ENCODE measurements around the gene NRCAM. TPM values are rescaled to one million over a fixed set of nuclear protein-coding genes. Genes with fewer than 3 reads are reported as not detected.

Gene NRCAM
- polyA plus RNA-seq, 2 of the 4 experiments (the other 2 are of a cell fraction) = 129 to 210 TPM

DNA sequence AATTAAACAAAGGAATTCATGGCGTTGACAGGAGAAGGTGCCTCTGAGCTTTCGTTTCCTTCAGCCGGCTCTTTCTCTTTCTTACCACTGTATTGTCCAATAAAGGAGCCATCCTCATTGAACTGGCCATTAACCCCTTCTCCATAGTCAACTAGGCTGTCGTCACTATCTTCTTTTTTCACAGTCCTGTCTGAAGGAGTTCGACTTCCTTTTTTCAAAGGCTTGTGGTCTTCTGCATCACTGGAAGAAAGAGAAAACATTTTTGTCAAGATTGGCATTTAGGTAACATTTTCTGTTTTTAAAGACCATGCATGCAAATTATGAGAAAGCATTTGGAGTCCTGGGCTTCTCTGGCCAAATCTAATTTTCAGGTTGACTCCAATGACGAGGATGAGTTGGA, 306.3 kb downstream of the NRCAM start:
- no peak overlapping the region for H3K27ac ChIP-seq
- CTCF ChIA-PET = no interaction called here
- no peaks in the 10 kb centered on the region for H3K9me3 ChIP-seq
- DNase-seq (ENCODE audit: low read depth in 1 of 2, low spot score in 1 of 2) (no peak), FAIRE-seq (no peak), ATAC-seq (no peak)
- H3K4me1 ChIP-seq = peaks cover 9% of the 10 kb centered on the region; the same call in 1 of the 3 replicates
- TF ChIP-seq ESRRA (IDR thresholded peaks at IDR 0.05; ENCODE audit: borderline replicate concordance, low read length) (no peak), SREBF2 (IDR thresholded peaks at IDR 0.05) (no peak), NPAS2 (CRISPR knock-in tag; IDR thresholded peaks at IDR 0.05; ENCODE audit: borderline replicate concordance) (no peak), NFE2L2 (conservative IDR thresholded peaks at IDR 0.05; ENCODE audit: low read length) (no peak)
- TF ChIP-seq, protein P1, sequence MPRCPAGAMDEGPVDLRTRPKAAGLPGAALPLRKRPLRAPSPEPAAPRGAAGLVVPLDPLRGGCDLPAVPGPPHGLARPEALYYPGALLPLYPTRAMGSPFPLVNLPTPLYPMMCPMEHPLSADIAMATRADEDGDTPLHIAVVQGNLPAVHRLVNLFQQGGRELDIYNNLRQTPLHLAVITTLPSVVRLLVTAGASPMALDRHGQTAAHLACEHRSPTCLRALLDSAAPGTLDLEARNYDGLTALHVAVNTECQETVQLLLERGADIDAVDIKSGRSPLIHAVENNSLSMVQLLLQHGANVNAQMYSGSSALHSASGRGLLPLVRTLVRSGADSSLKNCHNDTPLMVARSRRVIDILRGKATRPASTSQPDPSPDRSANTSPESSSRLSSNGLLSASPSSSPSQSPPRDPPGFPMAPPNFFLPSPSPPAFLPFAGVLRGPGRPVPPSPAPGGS (IDR thresholded peaks at IDR 0.05) = no peak
- POLR2A ChIA-PET = no interaction called here
- H3K4me2 ChIP-seq = no peak overlapping the region
- 85% methylated on average over 6 of the region's 6 CpGs for WGBS (ENCODE audit: missing lambda C conversion rate)
- no peak overlapping the region for H3K4me3 ChIP-seq

DNA sequence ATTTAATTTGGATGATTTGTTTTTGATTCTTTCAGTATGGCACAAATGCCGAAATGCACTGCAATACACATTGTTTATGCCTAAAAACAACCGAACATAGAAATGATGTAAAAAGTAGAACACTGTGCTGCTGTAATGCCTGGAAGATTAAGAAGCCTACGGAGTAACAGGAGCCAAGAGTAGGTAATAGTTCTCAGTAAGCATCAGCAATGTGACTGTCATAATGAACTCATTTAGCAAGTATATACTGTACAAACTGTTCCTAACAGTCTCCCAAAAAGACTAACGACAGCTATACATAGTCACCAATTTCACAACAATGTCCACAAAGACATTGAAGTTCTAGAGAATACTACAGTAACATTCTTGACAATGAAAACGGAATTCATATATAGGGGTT, 307.1 kb downstream of the NRCAM start:
- POLR2A ChIA-PET = no interaction called here
- H3K4me2 ChIP-seq = no peak overlapping the region
- CTCF ChIA-PET = no interaction called here
- H3K9me3 ChIP-seq = no peaks in the 10 kb centered on the region
- FAIRE-seq (no peak), DNase-seq (ENCODE audit: low read depth in 1 of 2, low spot score in 1 of 2) (no peak), ATAC-seq (no peak)
- TF ChIP-seq, protein P2, sequence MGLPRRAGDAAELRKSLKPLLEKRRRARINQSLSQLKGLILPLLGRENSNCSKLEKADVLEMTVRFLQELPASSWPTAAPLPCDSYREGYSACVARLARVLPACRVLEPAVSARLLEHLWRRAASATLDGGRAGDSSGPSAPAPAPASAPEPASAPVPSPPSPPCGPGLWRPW (IDR thresholded peaks at IDR 0.05) = no peak
- TF ChIP-seq ZSCAN20 (CRISPR knock-in tag; IDR thresholded peaks at IDR 0.05) (no peak), MYC (IDR thresholded peaks at IDR 0.05; ENCODE audit: borderline replicate concordance, low read length) (no peak), FOXS1 (CRISPR knock-in tag; IDR thresholded peaks at IDR 0.05) (no peak), MAZ (IDR thresholded peaks at IDR 0.05; ENCODE audit: borderline replicate concordance, low read depth, low read length) (no peak), NR3C1 (IDR thresholded peaks at IDR 0.05) (no peak), JUN (IDR thresholded peaks at IDR 0.05) (no peak), ZNF302 (CRISPR knock-in tag; IDR thresholded peaks at IDR 0.05) (no peak), NFE2L2 (conservative IDR thresholded peaks at IDR 0.05; ENCODE audit: low read length) (no peak), CHD4 (IDR thresholded peaks at IDR 0.05; ENCODE audit: borderline replicate concordance) (no peak), FOSL2 (IDR thresholded peaks at IDR 0.05) (no peak), FOSL2 (CRISPR knock-in tag; IDR thresholded peaks at IDR 0.05) (no peak), SREBF2 (IDR thresholded peaks at IDR 0.05) (no peak)
- TF ChIP-seq, protein P3, sequence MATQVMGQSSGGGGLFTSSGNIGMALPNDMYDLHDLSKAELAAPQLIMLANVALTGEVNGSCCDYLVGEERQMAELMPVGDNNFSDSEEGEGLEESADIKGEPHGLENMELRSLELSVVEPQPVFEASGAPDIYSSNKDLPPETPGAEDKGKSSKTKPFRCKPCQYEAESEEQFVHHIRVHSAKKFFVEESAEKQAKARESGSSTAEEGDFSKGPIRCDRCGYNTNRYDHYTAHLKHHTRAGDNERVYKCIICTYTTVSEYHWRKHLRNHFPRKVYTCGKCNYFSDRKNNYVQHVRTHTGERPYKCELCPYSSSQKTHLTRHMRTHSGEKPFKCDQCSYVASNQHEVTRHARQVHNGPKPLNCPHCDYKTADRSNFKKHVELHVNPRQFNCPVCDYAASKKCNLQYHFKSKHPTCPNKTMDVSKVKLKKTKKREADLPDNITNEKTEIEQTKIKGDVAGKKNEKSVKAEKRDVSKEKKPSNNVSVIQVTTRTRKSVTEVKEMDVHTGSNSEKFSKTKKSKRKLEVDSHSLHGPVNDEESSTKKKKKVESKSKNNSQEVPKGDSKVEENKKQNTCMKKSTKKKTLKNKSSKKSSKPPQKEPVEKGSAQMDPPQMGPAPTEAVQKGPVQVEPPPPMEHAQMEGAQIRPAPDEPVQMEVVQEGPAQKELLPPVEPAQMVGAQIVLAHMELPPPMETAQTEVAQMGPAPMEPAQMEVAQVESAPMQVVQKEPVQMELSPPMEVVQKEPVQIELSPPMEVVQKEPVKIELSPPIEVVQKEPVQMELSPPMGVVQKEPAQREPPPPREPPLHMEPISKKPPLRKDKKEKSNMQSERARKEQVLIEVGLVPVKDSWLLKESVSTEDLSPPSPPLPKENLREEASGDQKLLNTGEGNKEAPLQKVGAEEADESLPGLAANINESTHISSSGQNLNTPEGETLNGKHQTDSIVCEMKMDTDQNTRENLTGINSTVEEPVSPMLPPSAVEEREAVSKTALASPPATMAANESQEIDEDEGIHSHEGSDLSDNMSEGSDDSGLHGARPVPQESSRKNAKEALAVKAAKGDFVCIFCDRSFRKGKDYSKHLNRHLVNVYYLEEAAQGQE (IDR thresholded peaks at IDR 0.05) = no peak
- TF ChIP-seq, protein P4, sequence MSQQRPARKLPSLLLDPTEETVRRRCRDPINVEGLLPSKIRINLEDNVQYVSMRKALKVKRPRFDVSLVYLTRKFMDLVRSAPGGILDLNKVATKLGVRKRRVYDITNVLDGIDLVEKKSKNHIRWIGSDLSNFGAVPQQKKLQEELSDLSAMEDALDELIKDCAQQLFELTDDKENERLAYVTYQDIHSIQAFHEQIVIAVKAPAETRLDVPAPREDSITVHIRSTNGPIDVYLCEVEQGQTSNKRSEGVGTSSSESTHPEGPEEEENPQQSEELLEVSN (IDR thresholded peaks at IDR 0.05; ENCODE audit: borderline replicate concordance, low read depth) = no peak
- TF ChIP-seq, protein P5, sequence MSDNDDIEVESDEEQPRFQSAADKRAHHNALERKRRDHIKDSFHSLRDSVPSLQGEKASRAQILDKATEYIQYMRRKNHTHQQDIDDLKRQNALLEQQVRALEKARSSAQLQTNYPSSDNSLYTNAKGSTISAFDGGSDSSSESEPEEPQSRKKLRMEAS (IDR thresholded peaks at IDR 0.05) = no peak
- TF ChIP-seq, protein P6, sequence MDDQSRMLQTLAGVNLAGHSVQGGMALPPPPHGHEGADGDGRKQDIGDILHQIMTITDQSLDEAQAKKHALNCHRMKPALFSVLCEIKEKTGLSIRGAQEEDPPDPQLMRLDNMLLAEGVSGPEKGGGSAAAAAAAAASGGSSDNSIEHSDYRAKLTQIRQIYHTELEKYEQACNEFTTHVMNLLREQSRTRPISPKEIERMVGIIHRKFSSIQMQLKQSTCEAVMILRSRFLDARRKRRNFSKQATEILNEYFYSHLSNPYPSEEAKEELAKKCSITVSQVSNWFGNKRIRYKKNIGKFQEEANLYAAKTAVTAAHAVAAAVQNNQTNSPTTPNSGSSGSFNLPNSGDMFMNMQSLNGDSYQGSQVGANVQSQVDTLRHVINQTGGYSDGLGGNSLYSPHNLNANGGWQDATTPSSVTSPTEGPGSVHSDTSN (IDR thresholded peaks at IDR 0.05) = no peak
- WGBS (ENCODE audit: missing lambda C conversion rate) = 83% methylated on average over 5 of the region's 5 CpGs
- H3K27ac ChIP-seq = no peak overlapping the region
- H3K4me3 ChIP-seq = no peak overlapping the region
- H3K4me1 ChIP-seq = peaks cover 9% of the 10 kb centered on the region; the same call in 1 of the 3 replicates
